GM23338 (cell line): ENCODE results near the gene PACS1. TPM values are rescaled to one million over a fixed set of nuclear protein-coding genes. Genes with fewer than 3 reads are reported as not detected.

ENCODE experiments used
- ATAC-seq: fragments of 200-7000 bp; cut with Tn5 transposase; 3 replicates; pipeline ENCODE4 v1.9.1; 2020
- DNase-seq: peaks from one replicate; pipeline ENCODE4 v3.0.0-alpha.2; 2015; ENCODE audit warnings: low spot score
- H2AFZ ChIP-seq: fragments of 200-600 bp; sonication (generic); 2 replicates; pipeline ENCODE4 v1.8.0; 2016; ENCODE audit warnings: antibody characterized with exemption, mild to moderate bottlenecking, moderate library complexity
- H3F3A ChIP-seq: fragments of 200-600 bp; sonication (generic); replicated peaks from 2 replicates; pipeline ENCODE4 v1.8.0; 2017; ENCODE audit warnings: antibody characterized with exemption, mixed run types, low read depth
- H3K27ac ChIP-seq: fragments of 200-600 bp; sonication (generic); 2 replicates; pipeline ENCODE4 v1.6.1; 2016; ENCODE audit warnings: low read depth
- H3K27me3 ChIP-seq: fragments of 200-600 bp; sonication (generic); 2 replicates; pipeline ENCODE4 v1.8.0; 2016; ENCODE audit warnings: mild to moderate bottlenecking, mixed run types, moderate library complexity; ENCODE audit not compliant: insufficient read depth
- H3K36me3 ChIP-seq: fragments of 200-600 bp; sonication (generic); 2 replicates; pipeline ENCODE4 v1.8.0; 2016; ENCODE audit warnings: mild to moderate bottlenecking; ENCODE audit not compliant: insufficient read depth
- H3K4me1 ChIP-seq: fragments of 200-600 bp; sonication (generic); 2 replicates; pipeline ENCODE4 v1.8.0; 2016; ENCODE audit warnings: mild to moderate bottlenecking, moderate library complexity; ENCODE audit not compliant: insufficient read depth
- H3K4me2 ChIP-seq: fragments of 200-600 bp; sonication (generic); 2 replicates; pipeline ENCODE4 v1.7.1; 2017; ENCODE audit warnings: mixed run types
- H3K4me3 ChIP-seq: fragments of 200-600 bp; sonication (generic); 2 replicates; pipeline ENCODE4 v1.6.1; 2016; ENCODE audit warnings: mixed run types
- H3K79me2 ChIP-seq: fragments of 200-600 bp; sonication (generic); replicated peaks from 2 replicates; pipeline ENCODE4 v1.8.0; 2017; ENCODE audit warnings: mild to moderate bottlenecking; ENCODE audit not compliant: insufficient read depth
- H3K9me2 ChIP-seq: fragments of 200-600 bp; sonication (generic); 2 replicates; pipeline ENCODE4 v1.8.0; 2017; ENCODE audit not compliant: insufficient read depth
- H4K20me1 ChIP-seq: fragments of 200-600 bp; sonication (generic); replicated peaks from 2 replicates; pipeline ENCODE4 v1.8.0; 2017; ENCODE audit warnings: mild to moderate bottlenecking; ENCODE audit not compliant: insufficient read depth
- H3K27ac Mint-ChIP-seq: 2 replicates; pipeline ENCODE4 v1.8.0; 2020; ENCODE audit warnings: inconsistent platforms, mild to moderate bottlenecking, moderate library complexity, mixed read lengths
- H3K27me3 Mint-ChIP-seq: 3 replicates; pipeline ENCODE4 v1.8.0; 2022; ENCODE audit warnings: low read depth, mild to moderate bottlenecking, moderate library complexity, mixed read lengths, inconsistent platforms; ENCODE audit not compliant: insufficient read depth, poor library complexity
- H3K36me3 Mint-ChIP-seq: 3 replicates; pipeline ENCODE4 v1.8.0; 2021; ENCODE audit warnings: low read depth, mild to moderate bottlenecking, inconsistent platforms, moderate library complexity, mixed read lengths
- H3K4me1 Mint-ChIP-seq: 3 replicates; pipeline ENCODE4 v1.8.0; 2020; ENCODE audit warnings: mild to moderate bottlenecking, inconsistent platforms, mixed read lengths
- H3K4me3 Mint-ChIP-seq: 3 replicates; pipeline ENCODE4 v1.8.0; 2021; ENCODE audit warnings: moderate library complexity, mild to moderate bottlenecking, inconsistent platforms, mixed read lengths
- H3K9me3 Mint-ChIP-seq: 3 replicates; pipeline ENCODE4 v1.8.0; 2020; ENCODE audit warnings: moderate library complexity, mild to moderate bottlenecking, inconsistent platforms, mixed read lengths
- CREB1 ChIP-seq: fragments of 250-450 bp; sonication (Bioruptor Pico); IDR thresholded peaks from 2 replicates; pipeline ENCODE4 v1.5.0; 2020; ENCODE audit warnings: low read depth, mild to moderate bottlenecking, moderate library complexity
- CTCF ChIP-seq, 2 experiments: fragments of 200-600 bp in 1 of 2; sonication (generic) in 1 of 2; conservative IDR thresholded peaks; 2 replicates each; pipeline versions ENCODE4 v1.5.1 to v1.6.1; 2016 to 2017; ENCODE audit warnings: antibody characterized with exemption in 2 of 2, low read depth in 2 of 2, mild to moderate bottlenecking in 2 of 2, moderate library complexity in 1 of 2
- EZH2 ChIP-seq: fragments of 200-600 bp; sonication (generic); IDR thresholded peaks from one replicate; pipeline ENCODE4 v1.8.0; 2017; ENCODE audit warnings: antibody characterized with exemption, mild to moderate bottlenecking, low read depth; ENCODE audit not compliant: unreplicated experiment
- JUNB ChIP-seq: IDR thresholded peaks from one replicate; pipeline ENCODE4 v1.6.1; 2016; ENCODE audit warnings: antibody characterized with exemption; ENCODE audit not compliant: unreplicated experiment
- REST ChIP-seq: IDR thresholded peaks from one replicate; pipeline ENCODE4 v1.6.1; 2018; ENCODE audit warnings: antibody characterized with exemption; ENCODE audit not compliant: unreplicated experiment
- ZNF462 ChIP-seq: fragments of 250-450 bp; sonication (Bioruptor Pico); IDR thresholded peaks from 2 replicates; pipeline ENCODE4 v1.5.0; 2020; ENCODE audit warnings: mild to moderate bottlenecking, moderate library complexity
- polyA plus RNA-seq: library from polyadenylated mRNA; unstranded; fragments of >200 nt; fragmentation: Nextera tagmentation; extraction: Ambion mirVana; gene quantifications from 2 replicates; pipeline ENCODE4 v1.2.1, GENCODE V29; 2016
- total RNA-seq: library from RNA; depleted of rRNA; stranded (reverse); fragments of >200 nt; shearing (Covaris generic); gene quantifications from 2 replicates; pipeline ENCODE4 v1.2.3, GENCODE V29; 2014

PACS1 gene
- total and polyA plus RNA-seq, 2 experiments from 2014 or later: 8.0 to 37.5 TPM

GRCh38 chr11:66264383-66264782, 194.3 kb downstream of the PACS1 start:
- ATAC-seq: no peak
- 0 out of 2 replicates have a peak, but pooled peaks cover 5% of the 10 kb centered on the region for H3K36me3 ChIP-seq
- H3K4me3 Mint-ChIP-seq: no peak overlapping the region

More at GRCh38 chr11:66264383-66264782, 194.3 kb downstream of the PACS1 start:
- H3K79me2 ChIP-seq: peaks cover 4% of the 10 kb centered on the region
- no peak overlapping the region for H2AFZ ChIP-seq
- peaks cover 5% of the 10 kb centered on the region; the same call in 1 of the 2 replicates for H4K20me1 ChIP-seq
- H3K27me3 Mint-ChIP-seq: peaks cover 10% of the 10 kb centered on the region
- no peak overlapping the region for H3K4me2 ChIP-seq
- H3K4me3 ChIP-seq: no peak overlapping the region
- TF ChIP-seq EZH2 (no peak), REST (no peak), CTCF (conservative IDR thresholded peaks at IDR 0.05; ENCODE audit: low read depth in 2 of 2) (no peak), ZNF462 (CRISPR knock-in tag) (no peak), CREB1 (CRISPR knock-in tag) (no peak), JUNB (no peak)
- no peak for DNase-seq
- H3K4me1 Mint-ChIP-seq: peaks cover 10% of the 10 kb centered on the region
- H3K27me3 ChIP-seq: no peaks in the 10 kb centered on the region
- H3K27ac ChIP-seq: peak overlapping the region; percentile 50; the same call in 1 of the 2 replicates
- no peak overlapping the region for H3K27ac Mint-ChIP-seq
- H3K9me3 Mint-ChIP-seq: no peaks in the 10 kb centered on the region
- H3K36me3 Mint-ChIP-seq: peaks cover 38% of the 10 kb centered on the region
- peaks cover 11% of the 10 kb centered on the region; the same call in 1 of the 2 replicates for H3F3A ChIP-seq
- H3K4me1 ChIP-seq: no peaks in the 10 kb centered on the region; the same call in 1 of the 2 replicates
- H3K9me2 ChIP-seq: no peaks in the 10 kb centered on the region
